NCI-H82 (cell line): ENCODE measurements around the gene MROH8.

Experiments
- DNase-seq: peaks from one replicate; lab custom pipeline; 2025; lab: John Stamatoyannopoulos, UW

The MROH8 gene

DNA sequence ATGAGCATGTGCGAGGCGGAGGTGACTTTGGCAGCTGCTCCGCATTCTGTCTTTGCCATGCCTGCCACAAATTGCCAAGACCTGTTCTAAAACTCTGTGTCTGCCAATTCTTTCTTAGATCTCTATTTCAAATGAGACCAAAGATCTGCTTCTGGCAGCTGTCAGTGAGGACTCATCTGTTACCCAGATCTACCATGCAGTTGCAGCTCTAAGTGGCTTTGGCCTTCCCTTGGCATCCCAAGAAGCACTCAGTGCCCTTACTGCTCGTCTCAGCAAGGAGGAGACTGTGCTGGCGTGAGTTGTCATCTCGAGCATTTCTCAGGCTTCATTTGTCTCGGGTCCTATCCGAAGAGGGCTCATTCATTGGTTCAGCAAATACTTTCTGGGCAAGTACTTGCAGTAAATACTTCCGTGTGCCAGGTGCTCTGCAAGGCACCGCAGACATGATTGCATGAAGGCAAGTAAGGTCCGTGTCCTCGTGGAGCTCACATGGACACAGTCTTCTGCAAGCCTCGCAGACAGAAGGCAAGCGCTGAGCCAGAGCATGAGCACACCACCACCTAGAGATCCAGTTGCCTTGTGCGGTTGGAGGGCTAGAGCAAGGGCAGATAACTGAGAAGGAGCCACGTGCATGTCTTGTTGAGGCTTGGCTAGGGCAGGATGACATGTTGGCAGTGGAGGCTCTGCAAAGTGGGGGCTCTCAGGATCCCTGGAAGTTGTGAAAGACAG lies 19.7 kb upstream of the MROH8 start:
- DNase-seq = no peak

DNA sequence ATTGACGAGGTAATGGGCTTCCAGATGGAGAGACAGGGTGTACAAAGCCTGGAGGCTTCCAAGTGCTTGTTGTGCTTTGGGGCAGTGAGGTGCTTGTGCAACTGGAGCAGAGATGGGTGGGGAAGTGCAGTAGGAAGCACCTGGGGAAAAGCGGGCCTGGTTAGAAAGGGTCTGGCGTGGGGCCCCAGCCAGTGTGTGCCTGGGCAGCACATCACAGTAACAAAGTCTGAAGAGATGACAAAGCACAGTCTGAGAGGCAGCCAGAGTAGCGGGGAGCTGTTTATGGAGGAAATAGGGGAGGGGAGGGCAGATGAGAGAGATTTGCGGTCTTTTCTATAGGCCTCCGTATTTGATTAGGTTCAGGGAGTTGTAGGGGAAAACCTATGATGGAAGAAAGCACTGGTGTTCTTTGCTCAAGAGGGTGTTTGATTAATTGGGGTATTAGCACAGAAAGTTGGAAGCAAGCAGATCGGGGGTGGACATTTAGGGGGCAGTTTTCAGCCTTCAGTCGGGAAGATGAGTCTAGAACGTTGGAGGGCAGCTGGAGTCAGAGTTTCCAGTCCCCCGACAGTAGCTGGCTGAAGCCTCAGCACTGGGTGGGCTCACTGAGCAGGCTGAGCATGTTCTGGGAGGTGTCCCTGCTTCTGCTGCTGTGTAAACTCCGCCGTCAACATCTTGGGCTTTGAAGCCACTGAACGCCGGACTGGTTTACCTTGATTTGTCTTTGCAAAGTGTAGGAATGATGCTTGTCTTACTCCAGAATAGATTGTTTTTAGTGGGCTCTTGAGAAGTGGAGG lies 15.5 kb upstream of the MROH8 start:
- DNase-seq = no peak

- no peak for DNase-seq
Measured at GRCh38 chr20:37193821-37194220, 14.5 kb upstream of the MROH8 start.

DNA sequence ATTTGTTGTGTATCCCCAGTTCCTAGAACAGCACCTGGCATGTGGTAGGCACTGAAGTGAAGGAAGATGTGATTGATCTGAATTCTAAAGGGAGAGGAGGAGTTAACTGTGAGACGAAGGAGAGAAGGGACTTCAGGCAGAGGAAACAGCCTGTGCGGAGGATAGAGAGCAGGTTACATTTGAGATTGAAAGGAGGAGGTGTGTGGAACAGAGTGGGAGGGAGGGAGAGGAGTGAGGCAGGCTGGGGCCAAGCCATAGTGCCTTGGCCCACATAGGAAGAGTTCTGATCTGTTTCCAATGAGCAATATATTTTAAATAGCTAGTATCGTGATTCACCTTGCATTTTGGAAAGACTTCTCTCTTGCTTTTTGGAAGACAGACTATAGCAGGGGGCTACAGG lies 13.9 kb upstream of the MROH8 start:
- DNase-seq = no peak

DNA sequence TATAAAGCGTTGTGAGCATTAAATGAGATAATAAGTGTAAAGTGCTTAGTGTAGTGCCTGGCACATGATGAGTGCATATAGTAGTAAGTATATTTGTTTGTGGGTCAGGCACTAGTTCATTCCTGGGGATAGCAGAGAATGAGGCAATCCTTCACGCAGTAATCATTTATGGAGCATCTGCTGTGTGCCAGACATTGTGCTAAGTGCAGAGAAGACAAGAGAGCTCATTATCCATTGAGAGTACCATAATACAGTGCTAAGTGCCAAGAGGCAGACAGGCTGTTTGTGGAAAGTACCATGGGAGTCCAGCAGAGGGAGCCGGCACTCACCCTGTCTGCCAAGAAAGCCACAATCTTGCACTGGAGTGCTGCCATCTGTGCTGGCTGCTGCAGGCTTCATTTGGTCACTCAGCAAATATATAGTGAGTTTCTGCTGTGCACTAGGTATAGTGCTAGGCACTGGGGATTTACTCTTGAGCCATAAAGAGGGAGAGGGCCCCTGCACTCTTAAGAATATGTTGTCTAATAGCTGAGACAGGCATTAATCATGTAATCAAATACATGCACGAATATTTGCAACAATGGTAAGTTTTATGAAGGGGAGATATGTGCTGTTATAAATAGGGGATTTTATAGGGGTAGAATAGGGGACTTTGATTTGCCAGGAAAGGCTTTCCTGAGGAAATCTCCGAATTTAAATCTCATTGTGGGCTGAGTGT lies 12.9 kb upstream of the MROH8 start:
- DNase-seq = peak; percentile 92

GRCh38 chr20:37190354-37191112 lies 11.2 kb upstream of the MROH8 start:
- peak; percentile 51 for DNase-seq

DNA sequence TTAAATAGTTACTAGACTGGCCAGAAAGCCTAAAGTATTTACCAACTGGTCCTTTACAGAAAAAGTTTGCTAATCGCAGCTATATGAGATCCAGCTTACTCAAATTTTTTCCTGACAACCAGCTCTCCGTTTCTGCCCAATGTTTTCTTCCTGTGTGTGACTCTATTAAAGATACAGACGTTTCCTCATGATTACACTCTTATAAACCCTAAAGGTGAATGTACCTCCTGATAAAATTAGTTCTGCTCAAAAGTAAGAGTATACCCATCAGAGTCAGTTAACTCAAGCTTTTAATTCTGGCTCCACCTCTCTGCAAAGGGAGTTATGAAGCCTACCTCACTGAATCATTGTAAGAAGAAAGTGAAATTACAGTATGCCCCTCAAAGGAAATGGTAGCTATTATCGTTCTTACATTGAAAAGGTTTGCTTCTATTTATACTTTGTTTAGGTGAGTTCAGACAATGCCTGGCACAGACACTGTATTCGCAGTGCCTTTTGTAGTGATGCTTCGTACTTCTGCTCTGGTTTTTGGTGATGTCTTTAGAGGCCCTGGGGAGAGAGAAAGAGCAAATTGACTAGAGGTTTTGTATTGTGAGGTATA lies 10.2 kb upstream of the MROH8 start:
- DNase-seq = no peak

GRCh38 chr20:37188787-37189186 lies 9.4 kb upstream of the MROH8 start:
- DNase-seq = no peak

DNA sequence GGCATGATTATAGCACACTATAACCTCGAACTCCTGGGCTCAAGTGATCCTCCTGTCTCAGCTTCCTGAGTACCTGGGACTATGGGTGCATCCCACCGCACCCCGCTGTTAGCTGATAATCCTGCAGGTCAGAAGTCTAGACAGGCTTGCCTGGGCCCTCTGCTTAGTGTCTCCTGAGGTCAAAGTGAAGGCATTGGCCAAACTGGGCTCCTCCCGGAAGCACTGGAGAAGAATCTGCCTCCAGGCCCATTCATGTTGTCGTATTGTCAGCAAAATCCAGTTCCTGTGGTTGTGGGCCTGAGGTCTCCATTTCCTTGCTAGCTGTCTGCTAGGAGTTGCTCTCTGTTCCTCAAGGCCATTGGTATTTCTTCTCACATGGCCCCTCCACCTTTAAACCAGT lies 6.3 kb upstream of the MROH8 start:
- no peak for DNase-seq

DNA sequence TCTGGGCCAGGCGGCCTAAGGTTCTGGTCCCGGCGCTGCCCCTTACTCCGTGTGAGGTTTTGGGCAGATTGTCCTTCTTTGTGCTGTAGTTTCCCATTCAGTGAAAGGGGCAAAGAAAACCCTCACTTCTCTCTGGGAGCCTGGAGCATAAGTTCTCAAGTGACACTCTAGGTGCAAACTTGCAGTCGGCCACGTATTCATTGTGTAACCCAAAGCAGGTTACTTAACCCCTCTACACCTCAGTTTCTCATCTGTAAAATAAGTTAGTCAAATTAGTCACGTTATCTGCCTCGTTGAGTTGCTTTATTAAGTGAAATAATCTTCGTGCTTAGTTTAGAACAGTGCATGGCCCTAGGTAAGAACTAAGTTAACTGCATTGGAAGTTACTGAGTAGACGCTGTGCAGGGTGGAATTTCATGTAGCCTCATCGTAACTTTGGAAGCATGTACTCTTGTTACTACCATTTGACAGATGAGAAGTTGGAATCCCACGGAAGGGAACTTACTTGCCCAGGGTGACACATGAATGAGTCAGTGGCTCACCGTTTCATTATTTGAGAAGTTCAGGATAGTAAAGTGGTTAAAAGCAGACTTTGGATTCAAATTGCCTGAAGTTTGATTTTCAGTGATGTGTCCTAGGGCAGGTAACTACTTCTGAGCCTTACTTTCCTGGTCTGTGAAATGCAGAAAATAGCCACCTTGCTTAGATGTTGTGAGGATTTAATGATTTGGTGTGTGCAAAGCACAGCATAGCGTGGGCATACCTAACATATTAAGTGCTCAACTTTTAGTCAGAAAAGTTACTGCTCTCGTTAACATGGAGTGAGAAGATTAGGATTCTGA lies 556 bp upstream of the MROH8 start:
- DNase-seq = no peak

GRCh38 chr20:37172836-37173235 lies 6.5 kb downstream of the MROH8 start:
- no peak for DNase-seq

DNA sequence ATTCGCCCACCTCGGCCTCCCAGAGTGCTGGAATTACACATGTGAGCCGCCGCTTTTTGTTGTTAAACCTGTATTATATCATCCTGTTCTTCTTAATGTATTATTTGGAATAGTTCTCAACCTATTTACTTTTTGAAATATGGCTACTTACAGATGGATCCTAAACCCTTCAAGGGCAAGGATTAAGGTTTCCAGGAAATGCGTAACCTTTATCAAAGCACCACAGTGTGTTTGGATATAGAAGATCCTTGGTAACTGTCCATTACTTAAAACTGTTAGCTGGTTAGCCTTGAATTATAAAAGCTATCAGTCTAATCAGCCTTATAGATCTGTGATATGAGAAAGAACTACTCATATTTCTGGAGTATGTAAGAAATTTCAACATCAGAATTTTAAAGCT lies 12.5 kb downstream of the MROH8 start:
- DNase-seq = no peak

DNA sequence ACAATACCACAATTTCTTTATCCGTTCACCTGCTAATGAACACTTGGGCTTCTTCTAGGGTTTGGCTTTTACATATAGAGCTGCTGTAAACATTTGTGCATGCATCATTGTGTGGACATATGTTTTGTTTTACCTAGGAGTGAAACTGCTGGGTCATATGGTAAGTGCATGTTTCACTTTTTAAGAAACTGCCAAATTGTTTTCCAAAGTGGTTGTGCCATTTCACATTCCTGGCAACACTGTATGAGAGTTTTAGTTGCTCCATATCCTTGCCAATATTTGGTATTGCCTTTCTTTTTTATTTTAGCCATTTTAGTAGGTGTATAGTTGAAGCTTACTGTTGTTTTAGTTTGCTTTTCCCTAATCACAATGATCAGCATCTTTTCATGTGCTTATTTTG lies 14.3 kb downstream of the MROH8 start:
- no peak for DNase-seq

DNA sequence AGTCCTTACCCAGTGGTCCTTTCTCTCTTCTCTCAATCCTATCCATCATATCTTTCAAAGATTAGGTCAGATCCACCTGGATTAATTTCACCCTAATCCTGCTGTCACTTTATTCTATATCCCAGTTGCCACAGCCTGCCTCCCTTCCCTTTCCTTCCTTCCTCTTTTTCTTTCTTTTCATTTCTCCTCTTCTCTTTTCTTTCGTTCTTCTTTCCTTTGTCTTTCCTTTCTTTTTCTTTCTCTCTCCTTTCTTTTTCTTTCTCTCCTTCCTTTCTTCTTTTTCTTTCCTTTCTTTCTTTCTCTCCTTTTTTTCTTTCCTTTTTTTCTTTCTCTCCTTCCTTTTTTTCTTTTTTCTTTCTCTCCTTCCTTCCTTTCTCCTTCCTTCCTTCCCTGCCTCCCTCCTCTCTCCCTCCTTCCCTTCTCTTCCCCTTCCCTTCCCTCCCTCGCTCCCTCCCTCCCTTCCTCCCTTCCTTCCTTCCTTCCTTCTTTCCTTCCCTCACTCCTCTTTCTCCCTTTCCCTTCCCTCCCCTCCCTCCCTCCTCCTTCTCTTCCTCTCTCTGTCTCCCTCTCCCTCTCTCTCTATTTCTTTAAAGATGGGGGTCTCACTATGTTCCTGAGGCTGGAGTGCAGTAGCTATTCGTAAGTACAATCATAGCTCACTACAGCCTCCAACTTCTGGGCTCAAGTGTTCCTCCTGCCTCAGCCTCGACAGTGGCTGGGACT lies 15.4 kb downstream of the MROH8 start:
- peak; percentile 20 for DNase-seq

GRCh38 chr20:37162646-37163045 lies 16.7 kb downstream of the MROH8 start:
- no peak for DNase-seq

DNA sequence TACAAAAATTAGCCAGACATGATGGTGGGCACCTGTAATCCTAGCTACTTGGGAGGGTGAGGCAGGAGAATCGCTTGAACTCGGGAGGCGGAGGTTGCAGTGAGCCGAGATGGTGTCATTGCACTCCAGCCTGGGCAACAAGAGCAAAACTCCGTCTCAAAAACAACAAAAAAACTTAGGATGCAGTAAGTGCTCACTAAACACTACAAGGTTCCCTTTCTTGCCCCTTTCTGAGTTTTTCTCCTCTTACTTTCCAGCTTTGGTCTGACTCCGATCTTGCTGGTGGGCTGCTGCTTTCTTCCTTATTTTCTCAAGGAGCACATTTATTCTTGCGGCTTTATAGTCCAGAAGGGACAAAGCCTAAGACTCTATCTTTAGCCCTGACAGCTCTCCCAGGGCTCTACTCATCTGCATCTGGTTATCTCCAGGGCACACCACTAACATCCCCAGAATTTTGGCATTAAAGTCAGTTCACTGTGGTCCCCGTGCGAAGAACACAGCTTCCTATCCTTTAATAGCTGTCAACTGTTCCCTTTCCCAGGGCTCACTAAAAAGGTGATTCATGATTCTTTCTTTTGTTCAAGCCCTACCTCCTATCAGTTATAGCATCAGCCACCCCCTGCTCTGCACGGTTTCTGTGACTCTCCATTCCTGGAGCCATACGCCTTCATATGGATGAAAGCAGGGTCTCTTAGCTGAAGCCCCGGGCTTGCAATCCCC lies 17.4 kb downstream of the MROH8 start:
- DNase-seq = no peak

- DNase-seq = peak; percentile 27
Measured at GRCh38 chr20:37160683-37161082, 18.7 kb downstream of the MROH8 start.

DNA sequence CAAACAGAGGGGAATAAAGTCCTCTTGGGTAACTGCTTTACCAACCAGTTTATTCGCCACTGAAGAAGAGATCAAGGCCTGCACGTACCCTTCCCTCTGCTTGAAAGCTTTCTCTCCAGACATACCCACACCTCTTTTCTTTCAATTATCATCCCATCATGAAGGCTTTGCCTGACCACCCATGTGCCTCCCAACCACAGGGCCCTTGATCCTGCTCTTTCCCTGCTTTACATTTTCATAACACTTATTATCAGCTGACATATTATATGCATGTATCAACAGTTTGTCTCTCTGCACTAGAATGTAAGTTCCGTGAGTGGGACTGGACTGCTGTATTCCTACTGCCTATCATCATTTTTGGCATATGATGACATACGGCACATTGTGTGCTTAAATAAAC lies 21.1 kb downstream of the MROH8 start:
- DNase-seq = no peak

DNA sequence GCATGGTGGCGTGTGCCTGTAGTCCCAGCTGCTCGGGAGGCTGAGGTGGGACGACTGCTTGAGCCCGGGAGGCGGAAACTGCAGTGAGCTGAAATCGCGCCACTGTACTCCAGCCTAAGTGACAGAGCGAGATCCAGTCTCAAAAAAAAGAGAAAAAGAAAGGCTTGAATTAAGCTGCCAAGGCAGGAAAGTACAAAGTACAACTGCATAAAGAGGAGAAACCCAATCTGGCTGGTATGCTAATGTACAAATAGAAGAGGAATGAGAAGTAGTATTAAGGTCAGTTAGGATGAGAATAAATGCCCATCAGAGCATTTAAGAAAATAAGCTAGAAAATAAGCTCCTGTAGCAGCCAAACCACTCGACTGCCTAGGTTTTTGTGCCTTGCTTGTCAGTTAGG lies 23.4 kb downstream of the MROH8 start:
- DNase-seq = no peak
